ENCODE measurements around the gene CCDC34.

DNA sequence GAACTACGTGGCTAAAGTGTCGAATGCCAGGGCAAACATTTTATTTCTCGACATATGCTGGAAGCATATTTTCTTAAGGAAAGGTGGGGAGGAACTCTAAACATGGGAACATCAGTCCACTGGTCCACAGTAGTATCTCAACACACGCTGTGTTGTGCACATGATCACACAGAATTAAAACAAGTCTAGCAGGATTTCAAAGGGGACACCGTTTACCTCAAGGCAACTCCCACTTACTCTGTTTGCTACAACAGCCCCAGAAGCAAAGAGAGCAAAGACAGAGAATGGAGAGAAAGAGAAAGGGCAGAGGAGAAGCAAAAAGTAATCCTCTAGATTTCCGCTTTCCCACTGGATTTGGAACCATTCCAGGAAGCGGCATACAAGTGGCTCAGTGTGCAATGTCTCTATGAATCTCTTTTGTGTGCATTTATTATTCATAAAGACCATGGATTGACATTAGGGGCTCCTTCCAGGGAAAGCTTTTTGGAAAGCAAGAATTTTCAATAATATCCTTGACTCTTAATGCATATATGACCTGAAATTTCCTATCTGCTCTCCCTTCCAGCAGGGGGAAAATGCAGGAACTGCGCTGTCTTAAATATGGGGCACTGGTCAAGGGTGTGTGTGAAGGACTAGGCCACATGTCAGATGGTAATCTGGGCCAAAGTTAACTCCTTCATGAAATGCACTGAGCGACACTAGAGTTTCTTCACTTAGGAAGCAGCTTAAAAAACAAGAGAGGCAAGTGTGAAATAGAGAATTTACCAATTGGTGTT lies 34.8 kb upstream of the CCDC34 start:
- TF ChIP-seq POLR2A (IDR thresholded peaks at IDR 0.05; ENCODE audit: low read length) (no peak), GATA1 (IDR thresholded peaks at IDR 0.05; ENCODE audit: low read depth, low read length) (no peak)

Measured in erythroblast (primary cell).